ACC112 (cell line): ENCODE measurements around the gene SORBS1.

ENCODE experiments used
- H2AFZ ChIP-seq: fragments of 200-600 bp; sonication (generic); one replicate; pipeline ENCODE4 v1.6.0; 2017; ENCODE audit warnings: antibody characterized with exemption, low read length; ENCODE audit not compliant: unreplicated experiment
- H3K27ac ChIP-seq: fragments of 200-600 bp; sonication (generic); 2 replicates; pipeline ENCODE4 v1.5.1; 2014; ENCODE audit warnings: low read depth, mild to moderate bottlenecking, antibody characterized with exemption, low read length, moderate library complexity
- H3K27me3 ChIP-seq: fragments of 200-600 bp; sonication (generic); 2 replicates; pipeline ENCODE4 v1.6.1; 2014; ENCODE audit warnings: mild to moderate bottlenecking, antibody characterized with exemption, low read length, moderate library complexity, mixed read lengths; ENCODE audit not compliant: insufficient read depth
- H3K36me3 ChIP-seq: fragments of 200-600 bp; sonication (generic); 2 replicates; pipeline ENCODE4 v1.6.1; 2016; ENCODE audit warnings: mild to moderate bottlenecking, antibody characterized with exemption, low read length, moderate library complexity, mixed read lengths; ENCODE audit not compliant: insufficient read depth
- H3K4me1 ChIP-seq: fragments of 200-600 bp; sonication (generic); one replicate; pipeline ENCODE4 v1.6.1; 2016; ENCODE audit warnings: low read length, mixed read lengths; ENCODE audit not compliant: insufficient read depth, unreplicated experiment, control insufficient read depth
- H3K4me3 ChIP-seq: fragments of 200-600 bp; sonication (generic); 2 replicates; pipeline ENCODE4 v1.5.1; 2014; ENCODE audit warnings: mild to moderate bottlenecking, low read depth, low read length
- H3K79me2 ChIP-seq: fragments of 200-600 bp; sonication (generic); one replicate; pipeline ENCODE4 v1.6.0; 2016; ENCODE audit warnings: low read length; ENCODE audit not compliant: control insufficient read depth, unreplicated experiment, insufficient read depth

Gene SORBS1

DNA sequence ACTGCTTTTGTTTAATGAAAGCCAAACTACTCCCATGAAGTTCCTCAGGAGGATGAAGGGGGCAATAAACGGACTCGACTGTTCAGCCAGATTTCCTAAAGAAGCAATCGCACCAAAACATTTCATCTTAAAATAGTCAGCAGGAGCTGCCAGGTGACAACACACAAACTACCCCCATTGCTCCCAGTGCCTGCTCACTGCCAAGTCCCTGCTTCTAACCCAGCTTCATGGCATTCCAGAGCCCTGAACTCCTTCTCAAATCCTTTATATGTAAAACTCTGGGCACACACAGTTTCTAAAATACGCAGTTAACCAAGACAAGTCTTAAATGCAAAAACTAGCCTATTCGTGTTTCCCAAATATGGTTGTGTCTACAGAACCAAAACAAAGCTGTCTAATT lies 110.0 kb downstream of the SORBS1 start:
- Histone ChIP-seq H3K4me3 (no peak overlapping the region), H3K27me3 (peaks cover 14% of the 10 kb centered on the region), H3K27ac (no peak overlapping the region), H3K4me1 (no peaks in the 10 kb centered on the region), H3K79me2 (no peaks in the 10 kb centered on the region), H3K36me3 (no peaks in the 10 kb centered on the region), H2AFZ (no peak overlapping the region)

DNA sequence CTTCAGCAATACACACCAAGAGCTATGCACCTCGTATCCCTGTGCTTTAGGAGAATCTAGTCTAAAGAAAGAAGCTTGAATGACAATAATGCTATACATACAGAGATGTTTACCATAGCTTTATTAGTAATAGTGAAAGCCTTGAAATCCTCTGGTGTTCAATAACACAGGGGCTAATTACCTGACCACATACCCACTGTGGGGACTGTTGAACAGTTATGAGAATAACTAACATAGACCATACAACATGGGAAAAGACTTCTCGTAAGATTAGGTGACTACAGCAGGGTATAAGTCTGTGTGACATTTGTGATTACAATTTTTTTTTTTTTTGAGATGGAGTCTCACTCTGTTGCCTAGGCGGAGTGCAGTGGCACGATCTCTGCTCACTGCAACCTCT lies 111.0 kb downstream of the SORBS1 start:
- Histone ChIP-seq H3K4me3 (no peak overlapping the region), H3K4me1 (peaks cover 7% of the 10 kb centered on the region), H3K27me3 (peaks cover 5% of the 10 kb centered on the region), H3K36me3 (no peaks in the 10 kb centered on the region), H2AFZ (no peak overlapping the region), H3K27ac (no peak overlapping the region), H3K79me2 (no peaks in the 10 kb centered on the region)

DNA sequence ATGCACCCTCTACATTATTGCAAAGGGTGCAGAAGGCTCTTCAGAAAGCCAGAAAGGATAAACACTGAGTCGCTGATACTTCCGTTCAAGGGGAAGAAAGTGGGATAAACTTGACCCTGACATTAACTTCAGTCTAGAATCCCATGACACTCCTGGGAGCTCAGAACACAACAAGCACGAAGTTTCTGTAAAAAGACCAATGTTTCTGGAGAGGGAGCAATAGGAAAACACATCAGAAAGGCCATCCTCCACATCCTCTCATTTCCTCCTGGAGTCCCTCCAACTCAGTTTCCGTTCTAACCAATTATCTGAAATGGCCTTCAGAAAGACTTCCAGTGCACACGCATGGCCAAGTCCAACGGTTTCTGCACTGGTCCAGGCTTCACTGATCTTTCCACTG lies 113.5 kb downstream of the SORBS1 start:
- Histone ChIP-seq H3K4me3 (no peak overlapping the region), H3K4me1 (peaks cover 11% of the 10 kb centered on the region), H2AFZ (no peak overlapping the region), H3K79me2 (no peaks in the 10 kb centered on the region), H3K27ac (no peak overlapping the region), H3K27me3 (no peaks in the 10 kb centered on the region), H3K36me3 (no peaks in the 10 kb centered on the region)

DNA sequence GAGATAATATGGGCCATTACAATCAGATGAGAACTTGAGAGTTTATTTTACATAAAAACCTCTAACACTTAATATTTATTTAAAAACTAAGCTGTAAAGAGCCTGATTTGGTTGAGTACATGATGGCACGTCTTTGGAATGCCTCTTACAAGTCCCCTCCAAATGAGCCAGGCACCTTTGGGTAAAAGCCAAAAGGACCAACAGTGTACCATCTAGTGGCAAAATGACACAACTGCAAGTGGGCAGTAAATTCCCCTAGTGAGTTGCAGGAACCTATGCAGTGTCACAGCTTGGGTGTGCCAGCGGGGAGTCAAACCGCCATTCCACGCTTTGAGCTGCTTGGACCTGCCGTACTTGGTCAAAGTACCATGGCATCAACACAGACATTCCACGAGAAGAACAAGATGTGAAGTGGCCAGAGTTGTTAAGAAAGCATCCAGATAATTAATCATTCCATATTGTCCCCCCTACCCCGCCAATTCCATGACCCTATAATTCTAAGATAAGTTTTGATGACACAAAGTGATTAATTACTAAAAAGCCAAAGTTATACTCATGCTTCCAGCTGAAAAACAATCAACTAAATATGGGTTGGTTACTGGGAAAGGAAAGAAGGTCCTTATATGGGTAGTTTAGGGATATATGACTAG lies 115.2 kb downstream of the SORBS1 start:
- peak overlapping the region; percentile 80 for H2AFZ ChIP-seq
- H3K27me3 ChIP-seq: 0 out of 2 replicates have a peak, but pooled peaks cover 3% of the 10 kb centered on the region
- peaks cover 11% of the 10 kb centered on the region for H3K4me1 ChIP-seq
- H3K4me3 ChIP-seq: peak overlapping the region; percentile 50; the same call in 1 of the 2 replicates
- H3K27ac ChIP-seq: peak overlapping the region; percentile 50
- H3K36me3 ChIP-seq: no peaks in the 10 kb centered on the region
- H3K79me2 ChIP-seq: no peaks in the 10 kb centered on the region

DNA sequence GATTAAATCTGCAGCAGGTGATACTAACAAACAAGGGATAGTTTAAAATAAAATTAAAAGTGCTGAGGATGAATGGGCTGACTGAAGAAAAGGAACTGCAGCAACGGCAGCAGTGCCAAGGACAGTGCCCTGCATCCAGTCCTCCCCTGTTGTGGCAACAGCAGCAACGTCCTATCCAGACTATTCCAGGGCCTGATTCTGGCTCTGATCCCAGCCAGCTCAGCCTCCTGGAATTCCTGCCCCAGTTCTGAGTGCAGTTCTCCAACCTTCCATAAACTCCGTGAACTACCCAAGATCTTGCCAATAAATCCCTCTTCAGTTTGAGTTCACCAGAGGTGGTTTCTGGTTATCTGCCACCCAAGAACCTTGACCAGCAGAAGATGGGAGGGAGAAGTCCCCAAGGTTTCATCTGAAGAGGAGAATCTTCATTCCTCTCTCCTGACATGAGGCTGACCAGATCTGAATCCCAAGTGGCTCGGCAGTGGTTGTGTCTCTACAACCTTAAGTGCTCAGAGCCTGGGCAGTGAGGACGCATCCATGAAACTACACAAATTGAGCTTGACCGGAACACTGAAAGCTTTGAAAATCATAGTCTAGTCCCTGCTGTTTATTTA lies 115.8 kb downstream of the SORBS1 start:
- Histone ChIP-seq H3K27ac (peak overlapping the region; percentile 50), H3K79me2 (no peaks in the 10 kb centered on the region), H3K4me1 (peaks cover 11% of the 10 kb centered on the region), H3K27me3 (0 out of 2 replicates have a peak, but pooled peaks cover 3% of the 10 kb centered on the region), H3K4me3 (peak overlapping the region; percentile 50; the same call in 1 of the 2 replicates), H2AFZ (peak overlapping the region; percentile 80), H3K36me3 (no peaks in the 10 kb centered on the region)

DNA sequence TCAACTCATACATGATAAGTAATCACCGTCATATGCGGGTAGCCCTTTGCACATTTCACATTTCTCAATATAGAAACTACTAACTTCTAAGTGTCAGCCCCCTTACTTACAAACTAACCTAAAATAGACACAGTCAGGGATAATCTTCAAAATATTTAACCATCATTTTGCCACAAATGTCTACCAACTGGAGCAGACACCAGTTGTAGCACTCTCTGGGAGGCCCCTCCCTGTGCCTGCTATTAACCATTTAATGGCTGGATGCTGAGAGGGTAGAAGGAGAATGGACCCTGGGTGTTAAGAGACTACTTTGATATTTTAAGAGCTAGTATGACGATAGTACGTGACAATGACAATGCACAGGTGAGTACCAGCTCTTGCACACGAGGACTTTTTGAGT lies 116.4 kb downstream of the SORBS1 start:
- Histone ChIP-seq H3K27me3 (0 out of 2 replicates have a peak, but pooled peaks cover 3% of the 10 kb centered on the region), H3K27ac (no peak overlapping the region), H2AFZ (no peak overlapping the region), H3K79me2 (no peaks in the 10 kb centered on the region), H3K36me3 (no peaks in the 10 kb centered on the region), H3K4me3 (no peak overlapping the region), H3K4me1 (peaks cover 11% of the 10 kb centered on the region)

DNA sequence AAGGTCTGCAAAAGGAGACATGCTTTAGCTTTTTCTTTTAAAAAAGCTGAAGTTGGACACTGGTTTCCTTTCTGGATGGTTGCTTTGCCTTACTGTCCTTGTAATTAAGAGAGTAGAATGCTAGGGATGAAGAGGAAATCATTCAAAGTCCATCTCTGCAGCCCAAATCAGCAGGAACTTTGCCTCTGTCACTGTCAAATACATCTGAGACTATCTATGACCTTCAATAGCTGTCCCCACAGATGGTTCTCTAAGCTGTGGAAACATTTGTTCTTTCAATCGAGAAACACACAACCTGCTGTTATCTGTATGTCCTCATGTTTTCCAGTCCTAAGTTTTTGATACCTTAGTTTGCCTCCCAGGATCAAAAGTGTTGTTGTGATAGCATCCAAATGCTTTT lies 117.5 kb downstream of the SORBS1 start:
- Histone ChIP-seq H3K4me3 (no peak overlapping the region), H3K36me3 (no peaks in the 10 kb centered on the region), H3K79me2 (no peaks in the 10 kb centered on the region), H2AFZ (no peak overlapping the region), H3K27ac (no peak overlapping the region), H3K27me3 (0 out of 2 replicates have a peak, but pooled peaks cover 3% of the 10 kb centered on the region), H3K4me1 (peaks cover 11% of the 10 kb centered on the region)

DNA sequence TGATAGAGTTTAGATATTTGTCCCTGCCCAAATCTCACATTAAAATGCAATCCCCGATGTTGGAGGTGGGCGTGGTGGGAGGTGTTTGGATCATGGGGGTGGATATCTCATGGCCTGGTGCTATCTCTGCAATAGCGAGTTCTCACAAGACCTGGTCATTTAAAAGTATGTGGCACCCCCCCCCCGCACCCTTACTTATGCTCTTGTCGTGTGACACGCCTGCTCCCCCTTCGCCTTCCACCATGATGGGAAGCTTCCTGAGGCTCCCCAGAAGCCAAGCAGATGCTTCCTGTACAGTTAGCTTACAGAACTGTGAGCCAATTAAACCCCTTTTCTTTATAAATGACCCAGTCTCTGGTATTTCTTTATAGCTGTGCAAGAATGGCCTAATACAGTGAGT lies 118.8 kb downstream of the SORBS1 start:
- Histone ChIP-seq H2AFZ (no peak overlapping the region), H3K27me3 (0 out of 2 replicates have a peak, but pooled peaks cover 3% of the 10 kb centered on the region), H3K79me2 (no peaks in the 10 kb centered on the region), H3K36me3 (no peaks in the 10 kb centered on the region), H3K4me1 (peaks cover 11% of the 10 kb centered on the region), H3K4me3 (no peak overlapping the region), H3K27ac (no peak overlapping the region)

DNA sequence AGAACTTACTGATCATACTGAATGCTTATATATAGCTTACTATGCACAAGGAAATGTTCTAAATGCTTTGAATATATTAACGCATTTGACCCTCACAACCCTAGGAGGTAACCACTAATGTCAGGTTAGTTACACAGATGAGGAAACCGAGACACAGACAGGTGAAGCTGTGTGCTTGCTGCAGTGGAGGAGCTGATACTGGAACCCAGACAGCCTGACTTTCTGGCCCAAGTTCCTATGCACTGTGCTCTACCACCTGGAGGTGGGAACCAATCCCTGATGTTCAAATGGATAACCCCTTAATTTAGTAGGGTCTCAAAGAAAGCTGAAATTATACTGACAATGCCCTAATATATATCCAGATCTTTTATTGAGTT lies 119.6 kb downstream of the SORBS1 start:
- Histone ChIP-seq H3K4me3 (no peak overlapping the region), H3K27ac (no peak overlapping the region), H3K36me3 (no peaks in the 10 kb centered on the region), H3K4me1 (peaks cover 11% of the 10 kb centered on the region), H3K79me2 (no peaks in the 10 kb centered on the region), H2AFZ (no peak overlapping the region), H3K27me3 (0 out of 2 replicates have a peak, but pooled peaks cover 3% of the 10 kb centered on the region)

DNA sequence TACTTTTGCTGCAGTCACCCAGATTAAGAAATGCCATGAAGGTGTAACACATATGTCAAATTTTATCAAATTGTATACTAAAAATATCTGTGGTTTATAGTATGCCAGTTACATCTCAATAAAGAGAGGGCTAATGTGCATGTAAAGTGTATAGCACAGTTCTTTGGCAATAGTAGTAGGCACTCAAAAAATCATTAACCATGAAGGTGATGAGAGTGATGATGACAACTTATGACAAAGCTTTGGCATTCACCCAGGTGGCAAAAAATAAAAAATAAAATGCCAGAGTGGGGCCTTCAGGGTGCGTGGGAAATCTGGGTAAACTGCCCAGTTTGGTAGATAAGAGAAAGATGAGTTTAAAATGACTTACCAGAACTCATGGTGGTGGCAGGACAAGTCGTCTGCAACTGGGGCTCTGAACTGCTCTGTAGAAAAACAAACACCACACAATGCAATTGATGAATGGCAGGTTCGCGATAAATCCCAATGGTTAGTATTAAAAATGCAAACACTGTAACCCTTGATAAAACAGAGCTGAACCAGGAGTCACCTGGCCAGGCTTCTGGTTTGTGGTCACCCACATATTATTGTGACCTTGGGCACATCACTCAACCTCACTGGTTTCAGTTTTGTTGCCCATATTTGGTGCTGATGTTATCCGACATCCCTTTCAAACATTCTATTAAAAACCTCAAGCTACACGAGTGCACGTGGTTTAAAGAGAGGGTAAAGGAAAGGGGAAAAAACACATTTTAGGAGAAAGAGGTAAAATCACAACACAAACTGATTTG lies 120.2 kb downstream of the SORBS1 start:
- Histone ChIP-seq H3K27me3 (0 out of 2 replicates have a peak, but pooled peaks cover 3% of the 10 kb centered on the region), H3K4me3 (no peak overlapping the region), H3K79me2 (no peaks in the 10 kb centered on the region), H3K4me1 (peaks cover 11% of the 10 kb centered on the region), H3K36me3 (no peaks in the 10 kb centered on the region), H2AFZ (no peak overlapping the region), H3K27ac (no peak overlapping the region)
